GM12878 (cell line): ENCODE data around the gene ARID4B. TPM values are rescaled to one million over a fixed set of nuclear protein-coding genes. Genes with fewer than 3 reads are reported as not detected.

Experiments
- ATAC-seq: fragments of 200-7000 bp; cut with Tn5 transposase; 3 replicates; pipeline ENCODE4 v1.9.1; 2020; ENCODE audit warnings: mild to moderate bottlenecking, moderate library complexity
- BruUV-seq: library from RNA; stranded (reverse); fragments of 400-500 nt; replicated peaks from 2 replicates; lab custom pipeline; 2021; lab: Mats Ljungman, UMichigan
- CTCF ChIA-PET: fragments of 300-600 bp; sonication (Branson Sonifier 250); formaldehyde crosslinking; extraction: SDS; loops from one replicate; lab custom pipeline; 2021; ENCODE audit warnings: inconsistent platforms; lab: Yijun Ruan, JAX
- POLR2A ChIA-PET: fragments of 350-600 bp; formaldehyde crosslinking; extraction: SDS; loops from one replicate; lab custom pipeline; 2021; ENCODE audit warnings: inconsistent platforms; lab: Charles Lee
- RAD21 ChIA-PET: fragments of 300-600 bp; sonication (Branson Sonifier 250); formaldehyde crosslinking; loops from one replicate; lab custom pipeline; 2023; ENCODE audit warnings: antibody characterized with exemption; ENCODE audit not compliant: unreplicated experiment; lab: Charles Lee
- SMC1A ChIA-PET: fragments of 300-600 bp; sonication (Branson Sonifier 250); formaldehyde crosslinking; loops from one replicate; lab custom pipeline; 2023; ENCODE audit not compliant: unreplicated experiment, uncharacterized antibody; lab: Charles Lee
- DNase-seq: peaks from one replicate; pipeline ENCODE4 v3.0.0-alpha.2; 2011; ENCODE audit warnings: low read depth, low spot score
- FAIRE-seq: peaks from 3 replicates; lab custom pipeline; 2011; peaks lifted over from hg19 to GRCh38; lab: Jason Lieb, UNC
- H2AFZ ChIP-seq: 2 replicates; pipeline ENCODE4 v1.6.0; 2011; ENCODE audit warnings: low read depth, low read length, control low read depth; ENCODE audit not compliant: control insufficient read depth
- H3K27ac ChIP-seq: 2 replicates; pipeline ENCODE4 v1.5.1; 2011; ENCODE audit warnings: control low read depth; ENCODE audit not compliant: control insufficient read depth, insufficient read depth
- H3K27me3 ChIP-seq, 2 experiments: replicated peaks in 1 of 2; 2 replicates each; pipeline versions ENCODE4 v1.6.0 to v1.6.1; 2011; ENCODE audit warnings: low read length in 1 of 2; ENCODE audit not compliant: control insufficient read depth in 2 of 2, insufficient read depth in 2 of 2
- H3K36me3 ChIP-seq, 2 experiments: 2 replicates each; pipeline ENCODE4 v1.5.1; 2011; ENCODE audit warnings: low read length in 1 of 2; ENCODE audit not compliant: control insufficient read depth in 2 of 2, insufficient read depth in 2 of 2
- H3K4me1 ChIP-seq: 2 replicates; pipeline ENCODE4 v1.6.1; 2011; ENCODE audit warnings: mild to moderate bottlenecking, low read length, moderate library complexity, mixed read lengths; ENCODE audit not compliant: control insufficient read depth, insufficient read depth
- H3K4me2 ChIP-seq: 2 replicates; pipeline ENCODE4 v1.6.0; 2011; ENCODE audit warnings: control low read depth; ENCODE audit not compliant: control insufficient read depth, insufficient read depth
- H3K4me3 ChIP-seq: fragments of 200-600 bp; sonication (generic); 2 replicates; pipeline ENCODE4 v1.5.1; 2016
- H3K79me2 ChIP-seq: 2 replicates; pipeline ENCODE4 v1.6.0; 2011; ENCODE audit warnings: low read length; ENCODE audit not compliant: control insufficient read depth, insufficient read depth
- H3K9ac ChIP-seq: 2 replicates; pipeline ENCODE4 v1.8.0; 2011; ENCODE audit warnings: low read length, control low read depth, mixed read lengths; ENCODE audit not compliant: control insufficient read depth, insufficient read depth
- H3K9me3 ChIP-seq: replicated peaks from 3 replicates; pipeline ENCODE4 v1.5.1; 2011; ENCODE audit warnings: mild to moderate bottlenecking, low read length; ENCODE audit not compliant: control insufficient read depth, insufficient read depth
- H4K20me1 ChIP-seq: 2 replicates; pipeline ENCODE4 v1.6.0; 2011; ENCODE audit not compliant: control insufficient read depth, insufficient read depth
- BHLHE40 ChIP-seq, 2 experiments: fragments of 450-650 bp in 1 of 2; IDR thresholded peaks; 2 replicates each; pipeline ENCODE4 v1.6.1; 2011 to 2017; ENCODE audit warnings: low read depth in 2 of 2, borderline replicate concordance in 1 of 2, improper control_type of control experiment in 1 of 2, low read length in 1 of 2, mild to moderate bottlenecking in 1 of 2
- CREM ChIP-seq: IDR thresholded peaks from 2 replicates; pipeline ENCODE4 v1.6.1; 2014; ENCODE audit warnings: antibody characterized with exemption, low read depth
- EGR1 ChIP-seq, 2 experiments: IDR thresholded peaks; 1 replicate in 1 of 2; 2 replicates in 1 of 2; pipeline ENCODE4 v1.6.1; 2011 to 2012; ENCODE audit warnings: low read depth in 2 of 2, low read length in 2 of 2, borderline replicate concordance in 1 of 2, mild to moderate bottlenecking in 1 of 2, moderate library complexity in 1 of 2
- HDGF ChIP-seq: fragments of 450-650 bp; IDR thresholded peaks from 2 replicates; pipeline ENCODE4 v1.6.1; 2016; ENCODE audit warnings: antibody characterized with exemption
- KAT2A ChIP-seq: conservative IDR thresholded peaks from 2 replicates; pipeline ENCODE4 v1.6.1; 2011; ENCODE audit warnings: low read depth, low read length; ENCODE audit not compliant: control insufficient read depth
- PBX3 ChIP-seq: IDR thresholded peaks from 2 replicates; pipeline ENCODE4 v1.6.1; 2011; ENCODE audit warnings: mild to moderate bottlenecking, low read depth, low read length, moderate library complexity; ENCODE audit not compliant: insufficient replicate concordance
- SMARCA5 ChIP-seq: fragments of 450-650 bp; IDR thresholded peaks from 2 replicates; pipeline ENCODE4 v1.6.1; 2017; ENCODE audit warnings: mild to moderate bottlenecking
- SPI1 ChIP-seq: IDR thresholded peaks from 2 replicates; pipeline ENCODE4 v1.6.1; 2011; ENCODE audit warnings: low read depth, mild to moderate bottlenecking, low read length, moderate library complexity, borderline replicate concordance; ENCODE audit not compliant: insufficient read depth
- ZSCAN29 ChIP-seq: fragments of 450-650 bp; IDR thresholded peaks from 2 replicates; pipeline ENCODE4 v1.6.1; 2017; ENCODE audit warnings: mild to moderate bottlenecking, moderate library complexity
- WGBS: methylation state at CpG from one replicate; pipeline ENCODE4 v1.1.6; 2016; ENCODE audit warnings: low lambda C conversion rate; ENCODE audit not compliant: insufficient replicate concordance, insufficient coverage; ENCODE audit errors: missing lambda C conversion rate; 5-methylcytosine and 5-hydroxymethylcytosine counted together
- in situ Hi-C: fragments of 300-500 bp; cut with MboI; formaldehyde crosslinking; loops from 9 replicates; pipeline ENCODE4 v1.14.3; 2018; ENCODE audit warnings: mixed read lengths
- intact Hi-C: fragments of 100-400 bp; cut with micrococcal nuclease; formaldehyde crosslinking; loops from one replicate; pipeline ENCODE4 v1.14.2; 2022; ENCODE audit not compliant: unreplicated experiment
- polyA plus RNA-seq, 11 experiments: library from polyadenylated mRNA; depleted of rRNA in 4 of 11; unstranded in 6 of 11; stranded (reverse) in 5 of 11; fragments of >200 nt; fragmentation: Nextera tagmentation in 4 of 11; fragmentation: Illumina TruSeq in 1 of 11; extraction: Ambion mirVana in 4 of 11; extraction: Trizol in 1 of 11; gene quantifications; 1 replicate in 1 of 11; 2 replicates in 10 of 11; pipeline versions ENCODE4 v1.2.1 to v1.2.3, GENCODE V29; 2011 to 2016; ENCODE audit warnings: inconsistent platforms in 2 of 11, missing spikeins in 2 of 11, low read depth in 1 of 11
- total RNA-seq, 4 experiments: library from RNA; depleted of rRNA in 3 of 4; stranded (reverse); fragments of >200 nt in 3 of 4; fragmentation: Illumina TruSeq in 1 of 4; extraction: Trizol in 1 of 4; gene quantifications; 2 replicates each; pipeline versions ENCODE4 v1.2.1 to v1.2.3, GENCODE V29; 2013 to 2021

The ARID4B gene
- total and polyA plus RNA-seq, 10 of the 15 experiments (the other 5 are each of a cell fraction or from before 2014, with no cell fraction given), result 13.6 to 39.1 (median 28.0) TPM

- H3K79me2 ChIP-seq, result peaks cover 78% of the 10 kb centered on the region
- no peak overlapping the region for H3K9ac ChIP-seq
- 97% methylated on average over 4 of the region's 4 CpGs for WGBS
- DNase-seq (no peak), ATAC-seq (no peak), FAIRE-seq (no peak)
- H3K4me1 ChIP-seq, result no peaks in the 10 kb centered on the region; the same call in 1 of the 2 replicates
- H3K4me3 ChIP-seq, result no peak overlapping the region
- H3K27ac ChIP-seq, result no peak overlapping the region
- RAD21 ChIA-PET, result no interaction called here
- in situ Hi-C loops (no loop called here), intact Hi-C loops (no loop called here)
- H4K20me1 ChIP-seq, result peaks cover 4% of the 10 kb centered on the region; the same call in 1 of the 2 replicates
- BruUV-seq, result no TSS peak
- SMC1A ChIA-PET, result interaction anchor here (0.6 to 1.5 kb wide), 2 partner anchors 14 to 58 kb away, joined by 3 read pairs; no protein-coding TSS in a partner anchor
- H3K4me2 ChIP-seq, result no peak overlapping the region
- H3K9me3 ChIP-seq, result no peaks in the 10 kb centered on the region
- no peak for TF ChIP-seq EGR1 (IDR thresholded peaks at IDR 0.05; ENCODE audit: borderline replicate concordance in 1 of 2, low read depth in 2 of 2, low read length in 2 of 2)
- TF ChIP-seq SPI1, result no peak
- no peak for TF ChIP-seq ZSCAN29
- no peak for TF ChIP-seq PBX3
- no peak for TF ChIP-seq BHLHE40 (IDR thresholded peaks at IDR 0.05; ENCODE audit: borderline replicate concordance in 1 of 2, low read depth in 2 of 2, low read length in 1 of 2)
- TF ChIP-seq SMARCA5, result no peak
- no peak for TF ChIP-seq CREM
- TF ChIP-seq HDGF, result no peak
- TF ChIP-seq KAT2A, result no peak
- POLR2A ChIA-PET, result no interaction called here
- CTCF ChIA-PET, result no interaction called here
- no peaks in the 10 kb centered on the region; a peak in 1 of 4 replicates for H3K36me3 ChIP-seq
- no peak overlapping the region for H2AFZ ChIP-seq
- H3K27me3 ChIP-seq, result no peaks in the 10 kb centered on the region
These were observed 40.6 kb downstream of the ARID4B start for GRCh38 chr1:235287208-235287882.
